Nephron (organoid): ENCODE measurements around the gene ADAT2.

ENCODE experiments used
- H3K27ac Mint-ChIP-seq, 3 experiments: 2 replicates each; pipeline ENCODE4 v1.8.0; 2020; ENCODE audit warnings: mixed read lengths in 3 of 3, mild to moderate bottlenecking in 2 of 3, moderate library complexity in 1 of 3
- H3K27me3 Mint-ChIP-seq: 2 replicates; pipeline ENCODE4 v1.8.0; 2021; ENCODE audit warnings: low read depth, mild to moderate bottlenecking, moderate library complexity, mixed read lengths
- H3K36me3 Mint-ChIP-seq: 2 replicates; pipeline ENCODE4 v1.8.0; 2020; ENCODE audit warnings: low read depth, mixed read lengths
- H3K4me1 Mint-ChIP-seq: 2 replicates; pipeline ENCODE4 v1.8.0; 2020; ENCODE audit warnings: mixed read lengths
- H3K4me3 Mint-ChIP-seq, 3 experiments: 2 replicates each; pipeline ENCODE4 v1.8.0; 2020; ENCODE audit warnings: mild to moderate bottlenecking in 3 of 3, mixed read lengths in 3 of 3, moderate library complexity in 2 of 3
- H3K9me3 Mint-ChIP-seq: 2 replicates; pipeline ENCODE4 v1.8.0; 2020; ENCODE audit warnings: mixed read lengths
- TF ChIP-seq, protein P1 (sequence below), 3 experiments: fragments of 200-600 bp; sonication (generic); IDR thresholded peaks; one replicate each; pipeline ENCODE4 v1.5.0; 2021; ENCODE audit warnings: antibody characterized with exemption in 3 of 3; ENCODE audit not compliant: unreplicated experiment in 3 of 3

The ADAT2 gene

DNA sequence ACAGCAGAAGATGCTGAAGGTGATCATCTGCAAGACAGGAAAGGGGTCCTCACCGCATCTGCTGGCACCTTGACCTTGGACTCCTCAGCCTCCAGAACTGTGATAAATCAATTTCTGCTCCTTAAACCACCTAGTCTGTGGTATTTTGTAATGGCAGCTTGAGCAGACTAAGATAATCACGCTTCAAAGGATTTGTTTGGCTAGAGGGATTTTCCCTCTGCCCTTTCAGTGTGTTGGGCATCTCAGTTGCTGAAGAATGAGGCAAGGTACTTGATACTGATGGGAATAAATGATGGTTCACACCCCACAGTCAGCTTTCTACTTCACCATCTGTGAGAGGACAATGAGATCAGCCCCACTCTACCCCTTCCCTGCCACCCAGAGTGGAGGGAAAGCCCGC, 60.2 kb downstream of the ADAT2 start:
- no peaks in the 10 kb centered on the region for H3K36me3 Mint-ChIP-seq
- H3K9me3 Mint-ChIP-seq = no peaks in the 10 kb centered on the region
- no peak overlapping the region for H3K27ac Mint-ChIP-seq
- TF ChIP-seq, protein P1, sequence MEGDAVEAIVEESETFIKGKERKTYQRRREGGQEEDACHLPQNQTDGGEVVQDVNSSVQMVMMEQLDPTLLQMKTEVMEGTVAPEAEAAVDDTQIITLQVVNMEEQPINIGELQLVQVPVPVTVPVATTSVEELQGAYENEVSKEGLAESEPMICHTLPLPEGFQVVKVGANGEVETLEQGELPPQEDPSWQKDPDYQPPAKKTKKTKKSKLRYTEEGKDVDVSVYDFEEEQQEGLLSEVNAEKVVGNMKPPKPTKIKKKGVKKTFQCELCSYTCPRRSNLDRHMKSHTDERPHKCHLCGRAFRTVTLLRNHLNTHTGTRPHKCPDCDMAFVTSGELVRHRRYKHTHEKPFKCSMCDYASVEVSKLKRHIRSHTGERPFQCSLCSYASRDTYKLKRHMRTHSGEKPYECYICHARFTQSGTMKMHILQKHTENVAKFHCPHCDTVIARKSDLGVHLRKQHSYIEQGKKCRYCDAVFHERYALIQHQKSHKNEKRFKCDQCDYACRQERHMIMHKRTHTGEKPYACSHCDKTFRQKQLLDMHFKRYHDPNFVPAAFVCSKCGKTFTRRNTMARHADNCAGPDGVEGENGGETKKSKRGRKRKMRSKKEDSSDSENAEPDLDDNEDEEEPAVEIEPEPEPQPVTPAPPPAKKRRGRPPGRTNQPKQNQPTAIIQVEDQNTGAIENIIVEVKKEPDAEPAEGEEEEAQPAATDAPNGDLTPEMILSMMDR (IDR thresholded peaks at IDR 0.05; ENCODE audit: unreplicated experiment in 3 of 3) = no peak
- H3K4me1 Mint-ChIP-seq = no peaks in the 10 kb centered on the region
- peaks cover 3% of the 10 kb centered on the region for H3K27me3 Mint-ChIP-seq
- no peak overlapping the region for H3K4me3 Mint-ChIP-seq

DNA sequence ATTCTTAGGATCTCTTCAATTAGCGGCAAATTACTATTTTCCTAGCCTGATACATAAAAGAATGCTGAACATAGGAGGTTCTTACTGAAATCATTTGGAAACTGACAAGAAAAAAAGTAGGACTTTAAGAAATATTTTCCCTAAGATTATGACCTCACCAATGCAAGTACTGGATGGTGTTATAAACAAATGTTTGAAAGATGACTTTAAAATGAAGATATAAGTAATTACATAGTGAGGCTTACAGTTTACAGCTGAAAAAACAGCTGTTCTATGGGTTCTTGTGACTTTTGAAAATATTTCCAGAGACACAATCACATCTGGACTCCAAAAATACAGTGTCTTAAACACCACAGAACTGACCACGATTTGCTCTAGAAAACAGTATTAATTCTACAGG, 64.9 kb downstream of the ADAT2 start:
- H3K4me3 Mint-ChIP-seq = no peak overlapping the region
- TF ChIP-seq, protein P1 (IDR thresholded peaks at IDR 0.05; ENCODE audit: unreplicated experiment in 3 of 3) = no peak

DNA sequence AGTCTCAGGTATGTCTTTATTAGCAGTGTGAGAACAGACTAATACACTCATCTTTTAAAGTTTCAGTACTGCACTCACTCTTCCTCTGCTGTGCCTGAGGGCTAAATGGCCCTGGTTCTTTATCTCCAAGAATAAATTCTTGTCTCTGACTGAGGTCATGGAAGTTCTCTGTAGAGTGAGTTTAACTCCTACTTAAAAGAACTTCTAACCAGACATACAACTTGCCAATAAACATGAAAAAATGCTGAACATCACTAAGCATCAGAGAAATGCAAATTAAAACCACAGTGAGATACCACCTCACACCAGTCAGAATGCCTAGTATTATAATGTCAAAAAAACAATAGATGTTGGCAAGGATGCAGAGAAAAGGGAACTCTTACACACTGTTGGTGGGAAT, 73.6 kb downstream of the ADAT2 start:
- Mint-ChIP-seq H3K36me3 (no peaks in the 10 kb centered on the region), H3K27me3 (peaks cover 6% of the 10 kb centered on the region), H3K9me3 (peaks cover 5% of the 10 kb centered on the region), H3K27ac (no peak overlapping the region), H3K4me1 (no peaks in the 10 kb centered on the region), H3K4me3 (no peak overlapping the region)
- TF ChIP-seq, protein P1 (IDR thresholded peaks at IDR 0.05; ENCODE audit: unreplicated experiment in 3 of 3) = no peak

More for the DNA sequence above, 64.9 kb downstream of the ADAT2 start:
- no peaks in the 10 kb centered on the region for H3K27me3 Mint-ChIP-seq
- H3K27ac Mint-ChIP-seq = no peak overlapping the region
- H3K4me1 Mint-ChIP-seq = no peaks in the 10 kb centered on the region
- H3K36me3 Mint-ChIP-seq = no peaks in the 10 kb centered on the region
- H3K9me3 Mint-ChIP-seq = no peaks in the 10 kb centered on the region

DNA sequence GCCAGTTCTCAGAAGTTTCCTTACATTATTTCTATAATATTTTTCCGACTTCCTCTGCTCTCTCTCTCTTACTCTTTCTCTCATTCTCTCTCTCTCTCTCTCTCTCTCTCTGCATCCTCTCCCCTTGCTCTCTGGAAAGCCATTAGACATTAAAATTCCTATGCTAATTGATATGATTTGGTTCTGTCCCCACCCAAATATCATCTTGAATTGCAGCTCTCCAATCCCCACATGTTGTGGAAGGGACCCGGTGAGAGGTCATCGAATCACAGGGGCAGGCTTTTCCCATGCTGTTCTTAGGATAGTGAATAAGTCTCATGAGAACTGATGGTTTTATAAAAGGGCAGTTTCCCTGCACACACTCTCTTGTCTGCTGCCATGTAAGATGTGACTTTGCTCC, 74.1 kb downstream of the ADAT2 start:
- no peaks in the 10 kb centered on the region for H3K4me1 Mint-ChIP-seq
- no peaks in the 10 kb centered on the region for H3K36me3 Mint-ChIP-seq
- H3K27me3 Mint-ChIP-seq = peaks cover 6% of the 10 kb centered on the region
- H3K4me3 Mint-ChIP-seq = no peak overlapping the region
- no peak overlapping the region for H3K27ac Mint-ChIP-seq
- TF ChIP-seq, protein P1 (IDR thresholded peaks at IDR 0.05; ENCODE audit: unreplicated experiment in 3 of 3) = no peak
- H3K9me3 Mint-ChIP-seq = peaks cover 5% of the 10 kb centered on the region

DNA sequence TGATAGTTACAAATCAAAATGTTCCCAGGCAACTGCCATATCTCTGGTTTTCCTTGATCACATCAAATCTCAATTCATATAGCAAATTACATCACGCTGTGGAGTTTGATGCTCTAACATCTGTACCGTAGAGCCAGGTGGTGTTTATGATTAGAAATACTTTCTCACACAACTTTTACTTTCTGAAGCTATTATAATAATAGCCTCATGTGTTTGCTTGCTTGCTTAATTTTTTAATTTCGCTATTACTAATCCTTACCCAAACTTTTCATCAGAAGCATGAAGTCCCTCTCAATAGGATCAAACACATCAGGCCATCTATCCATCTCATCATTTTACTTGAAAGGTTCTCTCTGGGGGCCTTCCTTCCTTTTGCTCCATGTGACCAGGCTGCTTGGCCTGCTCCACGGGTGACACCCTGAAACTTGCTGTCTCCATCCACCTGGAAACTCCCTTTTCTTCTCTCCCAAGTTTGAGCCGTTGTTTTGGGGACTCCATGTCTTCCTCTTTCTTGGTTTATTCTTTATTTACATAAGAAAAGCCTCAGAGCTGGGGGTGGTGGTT, 75.4 kb downstream of the ADAT2 start:
- Mint-ChIP-seq H3K9me3 (peaks cover 5% of the 10 kb centered on the region), H3K4me3 (no peak overlapping the region), H3K36me3 (no peaks in the 10 kb centered on the region), H3K27ac (no peak overlapping the region), H3K27me3 (peaks cover 6% of the 10 kb centered on the region), H3K4me1 (no peaks in the 10 kb centered on the region)
- TF ChIP-seq, protein P1 (IDR thresholded peaks at IDR 0.05; ENCODE audit: unreplicated experiment in 3 of 3) = no peak

DNA sequence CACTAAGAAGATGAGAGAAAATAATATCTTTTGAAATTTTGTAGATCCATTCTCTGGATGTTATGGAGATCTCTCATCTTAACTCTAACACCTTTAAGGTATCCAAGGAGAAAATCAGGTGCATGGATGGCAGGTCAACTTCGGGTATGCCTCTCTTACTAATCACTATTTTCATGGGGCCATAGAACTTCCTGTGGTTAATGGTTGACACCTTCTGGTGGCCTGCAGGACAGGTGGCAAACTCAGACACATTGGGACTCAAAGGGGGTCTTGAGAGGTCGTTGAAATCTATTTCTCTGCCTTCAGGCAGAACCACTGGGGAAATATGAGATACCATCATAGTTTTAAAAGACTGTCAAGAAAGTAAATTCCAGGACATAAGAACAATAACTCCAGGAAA, 76.5 kb downstream of the ADAT2 start:
- Mint-ChIP-seq H3K27me3 (peaks cover 6% of the 10 kb centered on the region), H3K27ac (no peak overlapping the region), H3K4me1 (no peaks in the 10 kb centered on the region), H3K4me3 (no peak overlapping the region), H3K36me3 (no peaks in the 10 kb centered on the region), H3K9me3 (peaks cover 5% of the 10 kb centered on the region)
- TF ChIP-seq, protein P1 (IDR thresholded peaks at IDR 0.05; ENCODE audit: unreplicated experiment in 3 of 3) = no peak
